Trophoblast cell (in vitro differentiated cells and primary cell): ENCODE results near the gene MED10.

Experiments
- DNase-seq, 2 donors: peaks; one replicate each; pipeline ENCODE4 v3.0.0-alpha.2; 2016
- H2AFZ ChIP-seq: 2 replicates; pipeline ENCODE4 v1.6.1; 2013; ENCODE audit warnings: low read length, moderate library complexity, mild to moderate bottlenecking; ENCODE audit not compliant: insufficient read depth, poor library complexity
- H2AK5ac ChIP-seq: 2 replicates; pipeline ENCODE4 v1.6.1; 2013; ENCODE audit warnings: mild to moderate bottlenecking, low read length
- H2BK120ac ChIP-seq: 2 replicates; pipeline ENCODE4 v1.6.1; 2013; ENCODE audit warnings: low read length, mild to moderate bottlenecking, moderate library complexity; ENCODE audit not compliant: insufficient read depth, poor library complexity
- H2BK12ac ChIP-seq: 2 replicates; pipeline ENCODE4 v1.6.1; 2013; ENCODE audit warnings: mild to moderate bottlenecking, low read length, moderate library complexity
- H2BK5ac ChIP-seq: 2 replicates; pipeline ENCODE4 v1.6.1; 2013; ENCODE audit warnings: low read length, low read depth, moderate library complexity, mild to moderate bottlenecking; ENCODE audit not compliant: poor library complexity
- H3K14ac ChIP-seq: 2 replicates; pipeline ENCODE4 v1.6.1; 2013; ENCODE audit warnings: mild to moderate bottlenecking, low read length
- H3K18ac ChIP-seq: 2 replicates; pipeline ENCODE4 v1.6.1; 2013; ENCODE audit warnings: mild to moderate bottlenecking, low read length
- H3K23ac ChIP-seq: 2 replicates; pipeline ENCODE4 v1.6.1; 2013; ENCODE audit warnings: low read length
- H3K27ac ChIP-seq: 2 replicates; pipeline ENCODE4 v1.5.1; 2013; ENCODE audit warnings: low read depth, mild to moderate bottlenecking, inconsistent platforms, low read length, moderate library complexity
- H3K27me3 ChIP-seq: 2 replicates; pipeline ENCODE4 v1.6.1; 2013; ENCODE audit warnings: inconsistent platforms, mild to moderate bottlenecking, low read length, moderate library complexity; ENCODE audit not compliant: insufficient read depth
- H3K36me3 ChIP-seq, 2 experiments: 1 replicate in 1 of 2; 2 replicates in 1 of 2; pipeline ENCODE4 v1.6.1; 2013; ENCODE audit warnings: low read length in 2 of 2, mild to moderate bottlenecking in 2 of 2, moderate library complexity in 1 of 2; ENCODE audit not compliant: insufficient read depth in 2 of 2, control insufficient read depth in 1 of 2
- H3K4ac ChIP-seq: 2 replicates; pipeline ENCODE4 v1.6.1; 2013; ENCODE audit warnings: low read depth, mild to moderate bottlenecking, low read length, moderate library complexity
- H3K4me1 ChIP-seq, 2 experiments: 1 replicate in 1 of 2; 2 replicates in 1 of 2; pipeline ENCODE4 v1.6.1; 2013; ENCODE audit warnings: low read length in 2 of 2, mild to moderate bottlenecking in 2 of 2, moderate library complexity in 1 of 2; ENCODE audit not compliant: insufficient read depth in 2 of 2, control insufficient read depth in 1 of 2
- H3K4me2 ChIP-seq: 2 replicates; pipeline ENCODE4 v1.6.1; 2013; ENCODE audit warnings: inconsistent platforms, mild to moderate bottlenecking, low read length, moderate library complexity
- H3K4me3 ChIP-seq: 2 replicates; pipeline ENCODE4 v1.5.1; 2013; ENCODE audit warnings: mild to moderate bottlenecking, low read depth, low read length, inconsistent platforms
- H3K79me1 ChIP-seq: one replicate; pipeline ENCODE4 v1.6.1; 2013; ENCODE audit warnings: low read length
- H3K79me2 ChIP-seq: 2 replicates; pipeline ENCODE4 v1.6.1; 2013; ENCODE audit warnings: low read length, mild to moderate bottlenecking; ENCODE audit not compliant: control insufficient read depth, insufficient read depth, poor library complexity
- H3K9ac ChIP-seq: 2 replicates; pipeline ENCODE4 v1.6.1; 2013; ENCODE audit warnings: mild to moderate bottlenecking, low read length
- H3K9me3 ChIP-seq: 2 replicates; pipeline ENCODE4 v1.6.1; 2013; ENCODE audit warnings: low read depth, mild to moderate bottlenecking, control low read depth, inconsistent platforms, low read length; ENCODE audit not compliant: insufficient read depth
- H4K12ac ChIP-seq: 2 replicates; pipeline ENCODE4 v1.6.1; 2013; ENCODE audit warnings: low read depth, mild to moderate bottlenecking, low read length, moderate library complexity
- H4K8ac ChIP-seq: 2 replicates; pipeline ENCODE4 v1.6.1; 2013; ENCODE audit warnings: low read depth, mild to moderate bottlenecking, low read length, moderate library complexity
- H4K91ac ChIP-seq: one replicate; pipeline ENCODE4 v1.6.1; 2013; ENCODE audit warnings: low read depth, mild to moderate bottlenecking, low read length, moderate library complexity
- WGBS: extraction: QIAGEN DNeasy Blood & Tissue Kit; methylation state at CpG from one replicate; pipeline ENCODE4 v1.1.7; 2013; ENCODE audit warnings: missing lambda C conversion rate; ENCODE audit not compliant: insufficient read length, insufficient coverage; ENCODE audit errors: extremely low coverage; 5-methylcytosine and 5-hydroxymethylcytosine counted together

Gene MED10

GRCh38 chr5:6387970-6388369, 9.6 kb upstream of the MED10 start:
- H3K27me3 ChIP-seq = no peaks in the 10 kb centered on the region
- H4K8ac ChIP-seq = no peak overlapping the region
- H3K79me2 ChIP-seq = no peaks in the 10 kb centered on the region
- no peak overlapping the region for H3K27ac ChIP-seq
- no peaks in the 10 kb centered on the region for H3K4me1 ChIP-seq
- no peak overlapping the region for H3K18ac ChIP-seq
- H3K4me3 ChIP-seq = no peak overlapping the region
- no peak overlapping the region for H3K9ac ChIP-seq
- H2AFZ ChIP-seq = no peak overlapping the region
- no peak overlapping the region for H3K4ac ChIP-seq
- no peak for DNase-seq
- H3K9me3 ChIP-seq = peaks cover 7% of the 10 kb centered on the region
- no peaks in the 10 kb centered on the region for H3K36me3 ChIP-seq
- H3K14ac ChIP-seq = no peak overlapping the region
- H3K23ac ChIP-seq = no peak overlapping the region
- no peak overlapping the region for H2BK12ac ChIP-seq
- H2BK120ac ChIP-seq = no peak overlapping the region
- H2AK5ac ChIP-seq = no peak overlapping the region
- no peak overlapping the region for H2BK5ac ChIP-seq
- H4K12ac ChIP-seq = no peak overlapping the region
- no peak overlapping the region for H4K91ac ChIP-seq
- no peaks in the 10 kb centered on the region for H3K79me1 ChIP-seq
- H3K4me2 ChIP-seq = no peak overlapping the region

GRCh38 chr5:6386271-6386670, 7.9 kb upstream of the MED10 start:
- Histone ChIP-seq H2AK5ac (no peak overlapping the region), H2AFZ (no peak overlapping the region), H3K14ac (no peak overlapping the region), H2BK120ac (no peak overlapping the region), H3K27ac (no peak overlapping the region), H4K8ac (no peak overlapping the region), H4K91ac (no peak overlapping the region), H3K36me3 (no peaks in the 10 kb centered on the region), H3K79me2 (no peaks in the 10 kb centered on the region), H3K4ac (no peak overlapping the region), H3K4me2 (no peak overlapping the region), H3K23ac (no peak overlapping the region), H3K27me3 (no peaks in the 10 kb centered on the region), H3K79me1 (no peaks in the 10 kb centered on the region), H3K18ac (no peak overlapping the region), H4K12ac (no peak overlapping the region), H2BK12ac (no peak overlapping the region), H2BK5ac (no peak overlapping the region), H3K9ac (no peak overlapping the region), H3K4me3 (no peak overlapping the region), H3K9me3 (peaks cover 5% of the 10 kb centered on the region), H3K4me1 (no peaks in the 10 kb centered on the region)
- no peak for DNase-seq
- WGBS = no CpG with 5 or more reads among the region's 1 CpG

- H2BK120ac ChIP-seq = no peak overlapping the region
- no peak overlapping the region for H4K12ac ChIP-seq
- no peak overlapping the region for H2BK5ac ChIP-seq
- no peak overlapping the region for H3K23ac ChIP-seq
- H3K36me3 ChIP-seq = no peaks in the 10 kb centered on the region
- H4K91ac ChIP-seq = peak overlapping the region; percentile 14
- H4K8ac ChIP-seq = no peak overlapping the region
- H3K4me3 ChIP-seq = no peak overlapping the region
- no peak overlapping the region for H2BK12ac ChIP-seq
- H3K79me2 ChIP-seq = no peaks in the 10 kb centered on the region
- peaks cover 3% of the 10 kb centered on the region for H3K9me3 ChIP-seq
- no CpG with 5 or more reads among the region's 9 CpGs for WGBS
- H3K4ac ChIP-seq = no peak overlapping the region
- H3K9ac ChIP-seq = no peak overlapping the region
- H3K18ac ChIP-seq = no peak overlapping the region
- DNase-seq = no peak
- no peak overlapping the region for H2AFZ ChIP-seq
- no peaks in the 10 kb centered on the region for H3K4me1 ChIP-seq
- no peak overlapping the region for H3K4me2 ChIP-seq
- H3K14ac ChIP-seq = no peak overlapping the region
- no peak overlapping the region for H3K27ac ChIP-seq
- H2AK5ac ChIP-seq = no peak overlapping the region
- H3K27me3 ChIP-seq = no peaks in the 10 kb centered on the region
- no peaks in the 10 kb centered on the region for H3K79me1 ChIP-seq
These were observed 6.5 kb upstream of the MED10 start for GRCh38 chr5:6384856-6385255.

- Histone ChIP-seq H4K12ac (no peak overlapping the region), H3K27me3 (no peaks in the 10 kb centered on the region), H2BK5ac (peak overlapping the region; percentile 18), H3K14ac (no peak overlapping the region), H3K79me1 (no peaks in the 10 kb centered on the region), H2AFZ (no peak overlapping the region), H3K4me1 (peaks cover 2% of the 10 kb centered on the region in 2 experiments), H2AK5ac (no peak overlapping the region), H4K91ac (peak overlapping the region; percentile 70), H3K79me2 (no peaks in the 10 kb centered on the region), H3K9ac (peak overlapping the region; percentile 38), H3K36me3 (no peaks in the 10 kb centered on the region), H3K18ac (no peak overlapping the region), H3K4ac (peak overlapping the region; percentile 6), H3K4me2 (no peak overlapping the region), H3K9me3 (peaks cover 3% of the 10 kb centered on the region), H3K27ac (no peak overlapping the region), H2BK12ac (peak overlapping the region; percentile 54), H4K8ac (no peak overlapping the region), H3K23ac (no peak overlapping the region), H2BK120ac (peak overlapping the region; percentile 72), H3K4me3 (no peak overlapping the region)
- WGBS = no CpG with 5 or more reads among the region's 6 CpGs
- DNase-seq = no peak
These were observed 5.0 kb upstream of the MED10 start for GRCh38 chr5:6383376-6383775.
